Measurements from ENCODE around the gene CD33.
"Not testable (repeated sequence)": the region's sequence is repeated elsewhere in the genome, so short reads cannot be mapped to it uniquely, and the experiment has no call there.

Gene CD33

DNA sequence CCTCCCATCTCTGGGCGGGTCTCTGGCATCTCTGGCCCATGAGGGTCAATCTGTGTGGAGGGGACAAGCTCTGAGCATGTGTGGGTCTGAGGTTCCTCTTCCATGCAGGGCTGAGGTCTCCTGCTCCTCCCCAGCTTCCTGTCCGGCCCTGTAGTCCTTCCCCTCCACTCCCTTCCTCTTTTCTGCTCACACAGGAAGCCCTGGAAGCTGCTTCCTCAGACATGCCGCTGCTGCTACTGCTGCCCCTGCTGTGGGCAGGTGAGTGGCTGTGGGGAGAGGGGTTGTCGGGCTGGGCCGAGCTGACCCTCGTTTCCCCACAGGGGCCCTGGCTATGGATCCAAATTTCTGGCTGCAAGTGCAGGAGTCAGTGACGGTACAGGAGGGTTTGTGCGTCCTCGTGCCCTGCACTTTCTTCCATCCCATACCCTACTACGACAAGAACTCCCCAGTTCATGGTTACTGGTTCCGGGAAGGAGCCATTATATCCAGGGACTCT is at the start of gene CD33:
TSS of gene CD33 (plus strand) at position 183 of the 496 bp plus-strand sequence. CDS start at position 222, 39 bp downstream.
- not testable (repeated sequence) for DNase-seq

- DNase-seq, result no peak
These were observed 45.6 kb upstream of the CD33 start for GRCh38 chr19:51179256-51179655.

DNA sequence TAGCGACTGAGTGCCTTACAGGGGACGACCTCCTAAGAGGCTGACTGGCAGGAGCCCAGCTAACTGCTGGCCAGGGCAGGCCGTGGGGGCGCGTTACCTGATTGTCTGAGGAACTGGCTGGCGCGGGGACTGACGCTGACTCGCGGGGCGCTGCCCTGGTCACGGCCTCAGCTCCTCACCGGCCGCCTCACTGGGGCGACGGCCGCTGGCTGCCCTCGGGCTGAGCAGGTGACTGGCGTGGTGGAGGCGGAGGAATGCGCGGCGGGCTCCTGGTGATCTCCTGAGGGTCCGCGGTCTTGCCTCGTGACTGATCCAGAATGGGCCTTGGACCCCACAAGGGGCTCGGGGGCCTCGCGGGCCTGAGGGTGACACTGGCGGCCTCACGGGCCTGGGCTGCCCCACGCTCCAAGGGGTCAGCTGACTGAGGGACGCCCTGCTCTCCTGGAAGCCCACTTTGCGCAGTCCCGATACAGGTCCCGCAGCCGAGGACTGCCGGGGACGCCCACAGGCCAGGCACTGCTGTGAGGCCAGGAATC is 43.4 kb upstream of the CD33 start:
- DNase-seq, result no peak

DNA sequence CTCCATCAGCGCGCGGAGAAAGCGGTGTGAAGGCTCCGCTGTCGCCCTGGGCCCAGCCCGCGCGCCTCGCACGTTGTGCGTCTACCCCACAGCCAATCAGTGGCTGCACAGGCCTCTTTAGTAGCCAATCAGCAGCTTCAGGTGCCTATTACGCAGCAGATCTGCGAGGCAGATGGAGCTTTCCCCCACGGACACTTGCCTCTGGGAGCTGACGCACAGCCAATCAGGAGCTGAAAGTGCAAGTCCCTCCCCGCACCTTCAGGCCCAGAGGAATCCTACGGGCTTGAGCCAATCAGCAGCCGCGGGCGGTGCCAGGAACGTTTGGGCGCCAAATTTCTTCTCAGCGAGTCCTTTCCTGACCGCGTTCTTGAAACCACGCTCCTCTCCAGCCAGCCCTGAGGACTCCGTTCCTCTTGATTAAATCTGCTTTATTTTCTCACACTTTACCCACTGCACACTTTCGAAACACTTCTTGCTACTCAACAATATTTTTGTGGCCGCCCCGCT is 42.9 kb upstream of the CD33 start:
- DNase-seq, result peak; percentile 60

GRCh38 chr19:51183629-51184028 is 41.3 kb upstream of the CD33 start:
- no peak for DNase-seq

GRCh38 chr19:51185069-51185867 is 39.6 kb upstream of the CD33 start:
- no peak for DNase-seq

DNA sequence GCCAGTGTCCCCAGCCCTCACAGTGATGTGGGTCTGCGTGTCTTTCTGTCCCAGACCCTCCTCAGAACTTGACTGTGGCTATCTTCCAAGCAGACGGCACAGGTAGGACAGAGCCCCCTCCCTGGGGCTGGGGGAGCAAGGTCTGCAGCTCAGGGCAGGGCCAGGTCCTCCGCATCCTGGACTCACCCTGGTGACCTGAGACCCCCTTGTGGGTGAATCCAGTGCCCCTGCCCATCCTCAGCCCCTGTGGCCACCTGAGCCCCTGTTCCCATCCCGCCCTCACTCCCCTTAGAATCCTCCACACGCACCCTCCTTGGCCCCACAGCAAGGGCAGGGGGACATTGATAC is 39.0 kb upstream of the CD33 start:
- DNase-seq, result no peak

GRCh38 chr19:51186323-51186722 is 38.6 kb upstream of the CD33 start:
- DNase-seq, result no peak

GRCh38 chr19:51187395-51188226 is 37.3 kb upstream of the CD33 start:
- DNase-seq, result no peak

DNA sequence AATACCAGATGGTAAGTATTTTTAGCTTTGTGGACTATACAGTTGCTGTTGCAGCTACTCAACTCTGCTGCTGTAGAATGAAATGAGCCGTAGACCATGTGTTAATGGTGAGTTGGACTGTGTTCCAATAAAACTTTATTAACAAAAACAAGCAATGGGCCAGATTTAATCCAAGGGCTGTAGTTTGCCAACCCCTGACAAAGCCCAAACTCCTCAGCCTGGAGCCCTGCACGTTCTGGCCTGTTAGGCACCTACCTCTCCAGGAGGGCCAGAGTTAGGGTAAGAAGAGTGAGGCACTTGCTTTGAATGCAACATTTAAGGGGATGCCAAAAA is 36.7 kb upstream of the CD33 start:
- DNase-seq, result no peak

- DNase-seq, result no peak
These were observed 32.2 kb upstream of the CD33 start for GRCh38 chr19:51192689-51193088.

GRCh38 chr19:51194527-51195315 is 30.2 kb upstream of the CD33 start:
- DNase-seq, result no peak

- no peak for DNase-seq
These were observed 29.6 kb upstream of the CD33 start for GRCh38 chr19:51195316-51195586.

DNA sequence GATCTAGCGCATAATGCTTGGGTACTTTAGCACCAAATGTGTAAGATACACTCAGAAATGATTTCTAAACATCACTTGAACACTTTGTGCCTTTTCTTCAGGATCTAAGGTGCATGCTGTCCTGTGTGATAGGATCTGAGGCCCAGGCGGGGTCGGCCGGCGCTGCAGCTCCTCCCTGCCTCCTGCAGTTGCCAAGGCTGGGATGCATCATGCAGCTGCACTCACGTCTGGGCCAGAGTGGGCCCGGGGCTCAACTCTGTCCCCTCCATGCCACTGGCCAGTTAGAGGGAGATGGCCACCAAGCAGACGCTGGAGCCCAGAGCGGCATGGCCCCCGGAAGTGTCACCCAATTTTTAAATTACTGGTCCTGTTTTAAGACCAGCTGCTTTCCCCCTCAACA is 29.3 kb upstream of the CD33 start:
- no peak for DNase-seq

GRCh38 chr19:51196181-51196580 is 28.7 kb upstream of the CD33 start:
- DNase-seq, result no peak

- no peak for DNase-seq
These were observed 26.2 kb upstream of the CD33 start for GRCh38 chr19:51198641-51199040.

DNA sequence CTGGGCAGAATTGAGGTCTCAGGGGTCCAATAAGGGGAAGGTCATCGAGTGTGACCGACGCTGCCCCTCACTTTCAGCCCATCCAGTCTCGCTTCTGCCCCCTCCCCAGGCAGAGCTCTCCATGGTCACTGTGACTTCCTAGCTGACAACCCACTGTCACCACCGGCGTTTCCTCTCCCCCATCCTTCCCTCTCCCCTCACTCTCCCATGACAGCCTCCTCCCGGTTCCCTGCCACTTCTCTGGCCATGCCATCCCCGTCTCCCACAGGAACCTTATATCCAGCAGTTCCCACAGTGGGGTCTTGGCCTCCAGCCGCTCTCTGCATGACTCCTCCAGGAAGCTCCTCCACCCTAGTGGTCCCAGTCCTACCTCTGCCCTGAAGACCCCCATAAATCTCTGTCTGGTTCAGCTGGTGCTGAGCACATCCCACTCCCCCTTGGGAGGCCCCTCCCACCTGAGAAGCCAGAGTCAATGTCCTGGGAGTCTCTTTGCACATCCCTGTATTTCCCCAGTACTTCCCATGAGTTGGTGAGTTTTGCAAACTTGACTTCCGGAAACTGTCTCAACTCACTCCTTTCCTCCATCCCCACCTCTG is 24.7 kb upstream of the CD33 start:
- DNase-seq, result no peak

DNA sequence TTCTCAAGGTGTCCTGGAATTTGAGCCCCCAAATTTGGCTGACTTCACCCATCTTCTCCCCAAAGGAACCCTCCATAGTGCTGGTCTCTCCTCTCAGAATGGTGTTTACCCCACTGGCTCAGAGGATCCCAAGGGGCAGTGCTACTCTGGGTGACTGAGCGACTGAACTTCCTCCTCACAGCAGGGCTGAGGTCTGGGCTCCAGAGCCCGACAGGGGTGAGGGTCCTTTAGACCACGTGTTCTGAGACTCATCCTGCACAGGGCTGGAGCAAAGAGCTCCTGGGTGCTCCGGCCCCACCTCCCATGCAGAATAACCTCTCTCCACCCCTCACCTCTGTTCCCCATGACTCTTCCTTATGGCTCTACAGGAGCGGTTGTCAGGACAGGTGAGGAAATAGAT is 23.2 kb upstream of the CD33 start:
- no peak for DNase-seq

GRCh38 chr19:51203916-51204315 is 21.0 kb upstream of the CD33 start:
- no peak for DNase-seq

- no peak for DNase-seq
These were observed 20.6 kb upstream of the CD33 start for GRCh38 chr19:51204321-51204720.

GRCh38 chr19:51207747-51208146 is 17.1 kb upstream of the CD33 start:
- no peak for DNase-seq

DNA sequence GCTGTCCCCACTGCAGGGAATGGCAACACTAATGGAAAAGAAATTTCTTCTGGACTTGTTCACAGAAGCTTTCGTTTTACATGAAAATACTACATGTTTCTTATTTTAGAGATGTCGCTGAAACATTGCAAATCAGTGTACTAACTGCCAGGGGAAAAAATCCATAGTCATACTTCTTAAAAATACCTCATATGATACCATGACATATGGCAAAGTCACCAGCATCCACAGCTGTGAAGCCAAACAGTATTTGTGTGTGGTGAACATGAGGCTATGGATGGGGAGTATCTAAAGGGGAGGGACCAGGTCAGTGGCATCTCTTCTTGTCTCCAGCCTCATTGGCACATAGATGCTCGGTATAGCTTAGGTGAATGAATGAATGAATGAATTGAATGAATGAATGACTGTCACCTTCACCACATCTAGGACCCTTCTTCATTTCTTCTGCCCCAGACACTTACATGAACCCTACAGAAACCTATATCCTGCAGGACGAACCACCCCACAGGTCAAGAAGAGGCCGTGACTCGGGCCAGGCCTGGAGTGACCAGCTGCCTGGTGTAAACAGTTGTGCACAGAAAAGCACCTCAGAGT is 14.6 kb upstream of the CD33 start:
- DNase-seq, result no peak

Measured in stimulated activated CD4-positive, alpha-beta T cell treated with anti-CD3 and anti-CD28 coated beads, Interleukin-15, amount 100 ng/mL, for 24 hours (primary cell).